Naive thymus-derived CD4-positive, alpha-beta T cell (primary cell): ENCODE results near the gene GPC1. TPM values are rescaled to one million over a fixed set of nuclear protein-coding genes. Genes with fewer than 3 reads are reported as not detected.

Source experiments
- ATAC-seq: fragments of 150-1000 bp; cut with Tn5 transposase; 2 replicates; pipeline ENCODE4 v1.10.0; 2021; ENCODE audit warnings: mild to moderate bottlenecking, moderate library complexity
- CTCF ChIA-PET: fragments of 350-600 bp; sonication (Branson Sonifier 250); formaldehyde crosslinking; loops from one replicate; lab custom pipeline; 2021; ENCODE audit warnings: antibody characterized with exemption; lab: Charles Lee
- POLR2A ChIA-PET: fragments of 350-600 bp; sonication (Branson Sonifier 250); formaldehyde crosslinking; loops from one replicate; lab custom pipeline; 2021; ENCODE audit warnings: antibody characterized with exemption, inconsistent platforms; lab: Charles Lee
- DNase-seq, 9 donors: peaks; one replicate each; pipeline versions ENCODE4 v3.0.0 to v3.0.0-alpha.2; 2020 to 2022; ENCODE audit warnings: mixed read lengths in 1 of 9
- H3K27ac ChIP-seq: one replicate; pipeline ENCODE4 v1.7.0; 2013; ENCODE audit warnings: mild to moderate bottlenecking, low read depth, low read length, moderate library complexity
- H3K27me3 ChIP-seq, 2 donors: one replicate each; pipeline ENCODE4 v1.7.0; 2013; ENCODE audit warnings: low read length in 2 of 2, mild to moderate bottlenecking in 2 of 2, moderate library complexity in 2 of 2; ENCODE audit not compliant: control insufficient read depth in 2 of 2, insufficient read depth in 2 of 2
- H3K36me3 ChIP-seq, 3 experiments: 1 replicate in 2 of 3; 2 replicates in 1 of 3; pipeline ENCODE4 v1.7.0; 2013; ENCODE audit warnings: low read length in 3 of 3, mild to moderate bottlenecking in 3 of 3, moderate library complexity in 1 of 3; ENCODE audit not compliant: insufficient read depth in 3 of 3, control insufficient read depth in 2 of 3
- H3K4me1 ChIP-seq, 2 donors: one replicate each; pipeline ENCODE4 v1.7.0; 2013; ENCODE audit warnings: low read length in 2 of 2, mild to moderate bottlenecking in 2 of 2, moderate library complexity in 1 of 2; ENCODE audit not compliant: control insufficient read depth in 2 of 2, insufficient read depth in 2 of 2
- H3K4me3 ChIP-seq: 2 replicates; pipeline ENCODE4 v1.7.0; 2013; ENCODE audit warnings: mild to moderate bottlenecking, low read length
- H3K9me3 ChIP-seq, 3 experiments: 1 replicate in 2 of 3; 2 replicates in 1 of 3; pipeline ENCODE4 v1.7.0; 2013; ENCODE audit warnings: low read length in 3 of 3; ENCODE audit not compliant: control insufficient read depth in 2 of 3
- H3K27ac Mint-ChIP-seq, 9 donors: one replicate each; pipeline ENCODE4 v1.8.0; 2020 to 2022; ENCODE audit warnings: mixed read lengths in 9 of 9, mild to moderate bottlenecking in 8 of 9, moderate library complexity in 5 of 9, inconsistent platforms in 2 of 9
- H3K27me3 Mint-ChIP-seq, 5 donors: one replicate each; pipeline ENCODE4 v1.8.0; 2021 to 2022; ENCODE audit warnings: mixed read lengths in 5 of 5, mild to moderate bottlenecking in 1 of 5
- H3K36me3 Mint-ChIP-seq, 5 donors: one replicate each; pipeline ENCODE4 v1.8.0; 2020 to 2022; ENCODE audit warnings: mixed read lengths in 5 of 5, mild to moderate bottlenecking in 3 of 5, inconsistent platforms in 1 of 5
- H3K4me1 Mint-ChIP-seq, 7 donors: one replicate each; pipeline ENCODE4 v1.8.0; 2020 to 2022; ENCODE audit warnings: mixed read lengths in 7 of 7, mild to moderate bottlenecking in 3 of 7, inconsistent platforms in 1 of 7
- H3K4me3 Mint-ChIP-seq, 10 donors: one replicate each; pipeline ENCODE4 v1.8.0; 2020 to 2022; ENCODE audit warnings: mild to moderate bottlenecking in 10 of 10, mixed read lengths in 10 of 10, moderate library complexity in 6 of 10, inconsistent platforms in 2 of 10
- H3K9me3 Mint-ChIP-seq, 11 donors: one replicate each; pipeline ENCODE4 v1.8.0; 2020 to 2022; ENCODE audit warnings: mixed read lengths in 11 of 11, mild to moderate bottlenecking in 4 of 11, inconsistent platforms in 1 of 11, moderate library complexity in 1 of 11
- intact Hi-C, 2 donors: fragments of 100-400 bp; cut with micrococcal nuclease; formaldehyde crosslinking; loops; one replicate each; pipeline ENCODE4 v1.15.1; 2023
- polyA plus RNA-seq, 2 donors: library from polyadenylated mRNA; unstranded; fragments of 300-500 nt; fragmentation: Illumina TruSeq; gene quantifications; one replicate each; pipeline ENCODE4 v1.2.3, GENCODE V29; 2021
- total RNA-seq, 6 experiments: library from RNA in 5 of 6; stranded (reverse) in 5 of 6; gene quantifications; 1 replicate in 5 of 6; 2 replicates in 1 of 6; pipeline ENCODE4 v1.2.3 and lab custom pipeline; 2021 to 2026

GPC1 gene
- total and polyA plus RNA-seq, 7 experiments from 2014 or later, result 0.08 to 4.5 (median 0.68) TPM; not detected in 1

DNA sequence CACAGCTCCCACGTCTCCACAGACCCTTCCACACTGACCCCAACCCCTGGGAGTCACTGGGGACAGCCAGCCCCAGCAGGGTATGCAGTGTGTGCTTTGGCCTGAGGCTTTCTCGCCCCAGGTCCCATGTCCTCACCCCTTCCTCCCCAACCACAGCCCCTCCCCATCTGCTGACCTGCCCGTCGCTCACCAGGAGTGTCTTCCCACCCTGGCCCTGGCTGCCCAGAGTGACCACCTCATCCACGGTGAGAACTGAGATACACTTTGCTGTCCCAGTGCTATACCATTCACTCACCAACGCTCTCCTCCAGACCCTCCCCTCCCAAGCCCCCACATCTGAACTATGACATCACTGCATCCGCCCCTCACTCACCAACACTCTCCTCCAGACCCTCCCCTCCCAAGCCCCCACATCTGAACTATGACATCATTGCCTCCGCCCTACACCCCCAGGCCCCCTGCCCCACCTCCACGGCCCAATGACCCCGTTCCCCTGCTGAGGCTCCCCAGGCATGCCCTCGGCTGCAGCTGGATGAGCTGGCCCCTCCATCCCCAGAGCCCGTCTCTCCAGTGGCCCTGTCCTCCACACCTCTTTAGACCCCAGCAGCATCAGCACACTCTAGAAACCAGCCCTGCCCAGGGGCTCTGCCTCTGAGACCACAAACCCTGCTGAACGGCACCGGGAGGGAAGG lies 67.1 kb downstream of the GPC1 start:
- Histone ChIP-seq H3K9me3 (no peaks in the 10 kb centered on the region), H3K4me3 (no peak overlapping the region), H3K4me1 (no peaks in the 10 kb centered on the region), H3K27ac (no peak overlapping the region), H3K27me3 (no peaks in the 10 kb centered on the region), H3K36me3 (peaks cover 0 to 29% (median 6%) of the 10 kb centered on the region in 3 experiments)
- ATAC-seq (no peak), DNase-seq (peak in 1 of 9 donors; percentile 12)
- ChIA-PET CTCF (no interaction called here), POLR2A (no interaction called here)
- intact Hi-C loops, result no loop called here
- H3K4me1 Mint-ChIP-seq, result peaks cover 0 to 2% (median 0%) of the 10 kb centered on the region in 7 donors
- no peak overlapping the region for H3K4me3 Mint-ChIP-seq
- no peaks in the 10 kb centered on the region for H3K9me3 Mint-ChIP-seq
- no peak overlapping the region for H3K27ac Mint-ChIP-seq
- no peaks in the 10 kb centered on the region for H3K27me3 Mint-ChIP-seq
- peaks cover 7 to 48% (median 18%) of the 10 kb centered on the region in 5 donors for H3K36me3 Mint-ChIP-seq

DNA sequence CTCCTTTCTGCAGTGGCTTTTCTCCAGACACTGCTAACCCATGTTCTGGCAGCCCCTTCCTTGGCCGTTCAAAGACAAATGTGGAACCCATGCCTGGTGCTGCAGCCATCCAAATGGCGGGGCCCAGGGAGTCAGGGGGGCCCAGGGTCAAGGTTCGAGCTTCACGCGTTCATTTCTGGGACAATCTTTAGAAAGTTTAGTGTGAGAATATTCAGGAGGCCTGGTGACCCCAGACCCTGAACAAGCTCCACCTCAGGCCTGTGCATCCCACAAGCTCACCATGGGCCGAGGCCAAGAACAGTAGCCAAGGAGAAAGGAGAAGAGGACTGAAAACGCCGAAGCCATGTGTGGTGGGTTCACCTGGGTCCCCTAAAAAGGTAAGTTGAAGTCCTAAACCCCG lies 67.9 kb downstream of the GPC1 start:
- Mint-ChIP-seq H3K27me3 (no peaks in the 10 kb centered on the region), H3K4me1 (peaks cover 0 to 2% (median 0%) of the 10 kb centered on the region in 7 donors), H3K36me3 (peaks cover 4 to 46% (median 16%) of the 10 kb centered on the region in 5 donors), H3K4me3 (no peak overlapping the region), H3K9me3 (no peaks in the 10 kb centered on the region), H3K27ac (no peak overlapping the region)
- Histone ChIP-seq H3K27ac (no peak overlapping the region), H3K4me1 (no peaks in the 10 kb centered on the region), H3K4me3 (no peak overlapping the region), H3K36me3 (peaks cover 0 to 28% (median 2%) of the 10 kb centered on the region in 3 experiments), H3K9me3 (no peaks in the 10 kb centered on the region), H3K27me3 (no peaks in the 10 kb centered on the region)
- DNase-seq (no peak), ATAC-seq (no peak)
- intact Hi-C loops, result no loop called here
- ChIA-PET POLR2A (no interaction called here), CTCF (no interaction called here)

DNA sequence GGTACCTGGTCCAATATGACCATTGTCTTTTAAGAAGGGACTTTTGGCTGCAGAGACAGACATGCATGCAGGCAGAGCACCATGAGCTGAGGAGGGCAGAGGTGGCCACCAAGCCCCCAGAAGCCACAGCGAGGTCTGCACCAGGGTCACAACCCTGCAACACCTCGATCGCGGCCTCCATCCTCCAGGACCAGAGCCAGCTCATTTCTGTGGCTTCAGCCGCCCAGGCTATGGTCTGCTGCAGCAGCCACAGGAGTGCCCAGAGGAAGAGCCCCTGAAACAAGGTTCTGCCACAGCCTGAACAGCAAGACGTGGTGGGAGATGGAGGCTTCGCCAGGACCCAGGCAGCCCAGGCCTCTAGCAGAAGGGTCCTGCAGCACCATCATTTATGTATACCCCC lies 68.4 kb downstream of the GPC1 start:
- Mint-ChIP-seq H3K4me3 (no peak overlapping the region), H3K27me3 (no peaks in the 10 kb centered on the region), H3K9me3 (no peaks in the 10 kb centered on the region), H3K27ac (no peak overlapping the region), H3K4me1 (peaks cover 0 to 1% (median 0%) of the 10 kb centered on the region in 7 donors), H3K36me3 (peaks cover 2 to 46% (median 19%) of the 10 kb centered on the region in 5 donors)
- CTCF ChIA-PET, result no interaction called here
- DNase-seq (no peak), ATAC-seq (no peak)
- H3K4me1 ChIP-seq, result no peaks in the 10 kb centered on the region
- no peak overlapping the region for H3K27ac ChIP-seq
- H3K9me3 ChIP-seq, result no peaks in the 10 kb centered on the region
- no peak overlapping the region for H3K4me3 ChIP-seq
- no peaks in the 10 kb centered on the region for H3K27me3 ChIP-seq
- POLR2A ChIA-PET, result no interaction called here
- intact Hi-C loops, result no loop called here
- peaks cover 0 to 26% (median 0%) of the 10 kb centered on the region in 3 experiments for H3K36me3 ChIP-seq

DNA sequence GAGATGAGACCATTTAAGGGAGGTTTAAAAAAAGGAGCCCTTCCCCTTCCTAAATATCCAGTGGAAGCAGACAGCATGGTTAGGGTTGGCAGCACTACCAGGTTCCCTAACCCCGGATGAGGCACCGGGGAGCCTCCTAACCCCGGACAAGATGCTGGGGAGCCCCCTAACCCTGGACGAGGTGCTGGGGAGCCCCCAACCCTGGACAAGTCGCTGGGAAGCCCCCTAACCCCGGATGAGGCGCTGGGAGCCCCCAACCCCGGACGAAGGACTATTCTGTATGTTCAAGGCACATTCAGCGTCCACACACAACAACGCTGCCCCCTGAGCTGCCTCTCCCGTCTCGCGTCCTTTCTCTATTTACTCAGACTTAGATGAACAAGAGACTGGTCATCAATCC lies 70.4 kb downstream of the GPC1 start:
- peaks cover 0 to 4% (median 0%) of the 10 kb centered on the region in 7 donors for H3K4me1 Mint-ChIP-seq
- H3K9me3 Mint-ChIP-seq, result no peaks in the 10 kb centered on the region
- CTCF ChIA-PET, result no interaction called here
- H3K4me3 Mint-ChIP-seq, result no peak overlapping the region
- H3K4me3 ChIP-seq, result no peak overlapping the region
- no peaks in the 10 kb centered on the region for H3K4me1 ChIP-seq
- no peaks in the 10 kb centered on the region for H3K27me3 ChIP-seq
- intact Hi-C loops, result no loop called here
- POLR2A ChIA-PET, result no interaction called here
- ATAC-seq, result no peak
- H3K27ac Mint-ChIP-seq, result no peak overlapping the region
- no peak overlapping the region for H3K27ac ChIP-seq
- no peaks in the 10 kb centered on the region for H3K9me3 ChIP-seq
- no peaks in the 10 kb centered on the region for H3K27me3 Mint-ChIP-seq
- DNase-seq, result no peak
- H3K36me3 Mint-ChIP-seq, result peaks cover 4 to 41% (median 13%) of the 10 kb centered on the region in 5 donors
- H3K36me3 ChIP-seq, result peaks cover 0 to 16% (median 0%) of the 10 kb centered on the region in 3 experiments

- no peaks in the 10 kb centered on the region for H3K27me3 ChIP-seq
- POLR2A ChIA-PET, result no interaction called here
- DNase-seq (no peak), ATAC-seq (no peak)
- H3K4me3 Mint-ChIP-seq, result no peak overlapping the region
- no peak overlapping the region for H3K27ac ChIP-seq
- intact Hi-C loops, result no loop called here
- no peaks in the 10 kb centered on the region for H3K27me3 Mint-ChIP-seq
- H3K36me3 Mint-ChIP-seq, result peaks cover 4 to 35% (median 8%) of the 10 kb centered on the region in 5 donors
- H3K36me3 ChIP-seq, result peaks cover 0 to 18% (median 5%) of the 10 kb centered on the region in 3 experiments
- peaks cover 0 to 4% (median 0%) of the 10 kb centered on the region in 7 donors for H3K4me1 Mint-ChIP-seq
- H3K4me1 ChIP-seq, result no peaks in the 10 kb centered on the region
- no peaks in the 10 kb centered on the region for H3K9me3 ChIP-seq
- no peak overlapping the region for H3K27ac Mint-ChIP-seq
- CTCF ChIA-PET, result no interaction called here
- H3K4me3 ChIP-seq, result no peak overlapping the region
- H3K9me3 Mint-ChIP-seq, result no peaks in the 10 kb centered on the region
Observed at GRCh38 chr2:240506406-240507059, 71.1 kb downstream of the GPC1 start.

- Mint-ChIP-seq H3K27ac (no peak overlapping the region), H3K9me3 (no peaks in the 10 kb centered on the region), H3K4me3 (no peak overlapping the region), H3K27me3 (no peaks in the 10 kb centered on the region), H3K36me3 (peaks cover 4 to 35% (median 8%) of the 10 kb centered on the region in 5 donors), H3K4me1 (peaks cover 0 to 4% (median 0%) of the 10 kb centered on the region in 7 donors)
- no peak overlapping the region for H3K4me3 ChIP-seq
- no peaks in the 10 kb centered on the region for H3K4me1 ChIP-seq
- no peak overlapping the region for H3K27ac ChIP-seq
- ChIA-PET POLR2A (no interaction called here), CTCF (no interaction called here)
- no peak for ATAC-seq
- no peaks in the 10 kb centered on the region for H3K9me3 ChIP-seq
- peaks cover 0 to 25% (median 6%) of the 10 kb centered on the region in 3 experiments for H3K36me3 ChIP-seq
- no peak for DNase-seq
- H3K27me3 ChIP-seq, result no peaks in the 10 kb centered on the region
- intact Hi-C loops, result no loop called here
Observed at GRCh38 chr2:240507060-240507777, 71.8 kb downstream of the GPC1 start.
